Mucosa of stomach (tissue), 1 donor: ENCODE measurements around the gene MTRF1L.
"Not testable (repeated sequence)": the region's sequence is repeated elsewhere in the genome, so short reads cannot be mapped to it uniquely, and the experiment has no call there.

ENCODE experiments used
- H3K27me3 ChIP-seq: one replicate; pipeline ENCODE4 v1.7.0; 2013; ENCODE audit warnings: mild to moderate bottlenecking, low read length; ENCODE audit not compliant: control insufficient read depth, insufficient read depth
- H3K36me3 ChIP-seq: one replicate; pipeline ENCODE4 v1.7.0; 2013; ENCODE audit warnings: low read length; ENCODE audit not compliant: control insufficient read depth, insufficient read depth
- H3K4me1 ChIP-seq: one replicate; pipeline ENCODE4 v1.7.0; 2013; ENCODE audit warnings: mild to moderate bottlenecking, low read length; ENCODE audit not compliant: control insufficient read depth, insufficient read depth
- H3K4me3 ChIP-seq: one replicate; pipeline ENCODE4 v1.7.0; 2013; ENCODE audit warnings: low read length
- H3K9ac ChIP-seq: one replicate; pipeline ENCODE4 v1.7.0; 2013; ENCODE audit warnings: mild to moderate bottlenecking, low read length, moderate library complexity
- H3K9me3 ChIP-seq: one replicate; pipeline ENCODE4 v1.7.0; 2013; ENCODE audit warnings: mild to moderate bottlenecking, low read length, moderate library complexity; ENCODE audit not compliant: control insufficient read depth
- donor health status: Pancreatic carcinoma.

MTRF1L gene

GRCh38 chr6:153028286-153028685 is 25.8 kb upstream of the MTRF1L start:
- H3K4me1 ChIP-seq = no peaks in the 10 kb centered on the region
- H3K9me3 ChIP-seq = no peaks in the 10 kb centered on the region
- H3K9ac ChIP-seq = no peak overlapping the region
- no peak overlapping the region for H3K4me3 ChIP-seq
- H3K27me3 ChIP-seq = no peaks in the 10 kb centered on the region
- no peaks in the 10 kb centered on the region for H3K36me3 ChIP-seq

GRCh38 chr6:153027480-153027879 is 25.0 kb upstream of the MTRF1L start:
- H3K4me1 ChIP-seq = no peaks in the 10 kb centered on the region
- no peak overlapping the region for H3K9ac ChIP-seq
- H3K9me3 ChIP-seq = no peaks in the 10 kb centered on the region
- H3K27me3 ChIP-seq = no peaks in the 10 kb centered on the region
- no peaks in the 10 kb centered on the region for H3K36me3 ChIP-seq
- no peak overlapping the region for H3K4me3 ChIP-seq

- no peaks in the 10 kb centered on the region for H3K4me1 ChIP-seq
- H3K9me3 ChIP-seq = no peaks in the 10 kb centered on the region
- H3K4me3 ChIP-seq = no peak overlapping the region
- no peaks in the 10 kb centered on the region for H3K27me3 ChIP-seq
- H3K9ac ChIP-seq = no peak overlapping the region
- no peaks in the 10 kb centered on the region for H3K36me3 ChIP-seq
Observed at GRCh38 chr6:153024709-153025017, 22.2 kb upstream of the MTRF1L start.

GRCh38 chr6:153023977-153024708 is 21.6 kb upstream of the MTRF1L start:
- Histone ChIP-seq H3K4me1 (no peaks in the 10 kb centered on the region), H3K36me3 (no peaks in the 10 kb centered on the region), H3K9ac (no peak overlapping the region), H3K27me3 (no peaks in the 10 kb centered on the region), H3K4me3 (no peak overlapping the region), H3K9me3 (no peaks in the 10 kb centered on the region)

- Histone ChIP-seq H3K9me3 (no peaks in the 10 kb centered on the region), H3K36me3 (no peaks in the 10 kb centered on the region), H3K27me3 (no peaks in the 10 kb centered on the region), H3K9ac (no peak overlapping the region), H3K4me1 (no peaks in the 10 kb centered on the region), H3K4me3 (no peak overlapping the region)
Observed at GRCh38 chr6:153018355-153018754, 15.8 kb upstream of the MTRF1L start.

GRCh38 chr6:153016846-153017245 is 14.3 kb upstream of the MTRF1L start:
- no peak overlapping the region for H3K4me3 ChIP-seq
- H3K27me3 ChIP-seq = no peaks in the 10 kb centered on the region
- no peaks in the 10 kb centered on the region for H3K9me3 ChIP-seq
- no peak overlapping the region for H3K9ac ChIP-seq
- no peaks in the 10 kb centered on the region for H3K36me3 ChIP-seq
- H3K4me1 ChIP-seq = no peaks in the 10 kb centered on the region

GRCh38 chr6:153015094-153015640 is 12.7 kb upstream of the MTRF1L start:
- no peaks in the 10 kb centered on the region for H3K9me3 ChIP-seq
- no peaks in the 10 kb centered on the region for H3K4me1 ChIP-seq
- no peak overlapping the region for H3K4me3 ChIP-seq
- H3K36me3 ChIP-seq = no peaks in the 10 kb centered on the region
- no peaks in the 10 kb centered on the region for H3K27me3 ChIP-seq
- no peak overlapping the region for H3K9ac ChIP-seq

- Histone ChIP-seq H3K27me3 (no peaks in the 10 kb centered on the region), H3K4me1 (no peaks in the 10 kb centered on the region), H3K36me3 (no peaks in the 10 kb centered on the region), H3K4me3 (no peak overlapping the region), H3K9me3 (no peaks in the 10 kb centered on the region), H3K9ac (no peak overlapping the region)
Observed at GRCh38 chr6:153013438-153013837, 10.9 kb upstream of the MTRF1L start.

- H3K9me3 ChIP-seq = no peaks in the 10 kb centered on the region
- no peaks in the 10 kb centered on the region for H3K27me3 ChIP-seq
- H3K9ac ChIP-seq = no peak overlapping the region
- H3K4me1 ChIP-seq = no peaks in the 10 kb centered on the region
- H3K4me3 ChIP-seq = no peak overlapping the region
- no peaks in the 10 kb centered on the region for H3K36me3 ChIP-seq
Observed at GRCh38 chr6:153012856-153013255, 10.3 kb upstream of the MTRF1L start.

- H3K9me3 ChIP-seq = no peaks in the 10 kb centered on the region
- H3K36me3 ChIP-seq = no peaks in the 10 kb centered on the region
- peak overlapping the region; percentile 71 for H3K4me3 ChIP-seq
- peak overlapping the region; percentile 75 for H3K9ac ChIP-seq
- no peaks in the 10 kb centered on the region for H3K27me3 ChIP-seq
- peaks cover 10% of the 10 kb centered on the region for H3K4me1 ChIP-seq
Observed at GRCh38 chr6:153003366-153003690, 819 bp upstream of the MTRF1L start.

- Histone ChIP-seq H3K4me1 (peaks cover 10% of the 10 kb centered on the region), H3K9me3 (no peaks in the 10 kb centered on the region), H3K4me3 (peak overlapping the region; percentile 71), H3K27me3 (no peaks in the 10 kb centered on the region), H3K36me3 (peaks cover 3% of the 10 kb centered on the region), H3K9ac (peak overlapping the region; percentile 75)
Observed at GRCh38 chr6:153001767-153002612, 519 bp downstream of the MTRF1L start.

GRCh38 chr6:153000790-153001189 is 1.7 kb downstream of the MTRF1L start:
- not testable (repeated sequence) for H3K36me3 ChIP-seq, H3K27me3 ChIP-seq, H3K9me3 ChIP-seq, H3K4me3 ChIP-seq, H3K9ac ChIP-seq
- peaks cover 10% of the 10 kb centered on the region for H3K4me1 ChIP-seq
